GM18502 (cell line): ENCODE results near the gene CHRNE.
"Not testable (repeated sequence)": the region's sequence is repeated elsewhere in the genome, so short reads cannot be mapped to it uniquely, and the experiment has no call there.

Experiments
- ATAC-seq: cut with Tn5 transposase; IDR thresholded peaks from one replicate; pipeline ENCODE4 v1.9.1; 2021; ENCODE audit warnings: mild to moderate bottlenecking; ENCODE audit not compliant: unreplicated experiment, poor library complexity

Gene CHRNE

GRCh38 chr17:4858068-4858881, 44.6 kb downstream of the CHRNE start:
- no peak for ATAC-seq

DNA sequence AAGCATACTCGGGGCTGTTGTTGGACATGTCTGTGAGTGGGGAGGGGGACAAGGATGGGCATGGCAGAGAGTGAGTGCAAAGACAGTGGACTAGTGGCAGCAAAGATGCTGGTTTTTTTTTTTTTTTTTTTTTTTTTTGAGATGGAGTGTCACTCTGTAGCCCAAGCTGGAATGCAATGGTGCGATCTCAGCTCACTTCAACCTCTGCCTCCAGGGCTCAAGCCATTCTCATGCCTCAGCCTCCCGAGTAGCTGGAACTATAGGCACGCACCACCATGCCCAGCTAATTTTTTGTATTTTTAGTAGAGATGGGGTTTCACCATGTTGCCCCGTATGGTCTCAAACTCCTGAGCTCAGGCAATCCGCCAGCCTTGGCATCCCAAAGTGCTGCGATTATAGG, 45.6 kb downstream of the CHRNE start:
- ATAC-seq: not testable (repeated sequence)

GRCh38 chr17:4856937-4857314, 46.0 kb downstream of the CHRNE start:
- ATAC-seq: no peak

- ATAC-seq: no peak
These were observed 46.5 kb downstream of the CHRNE start for GRCh38 chr17:4856271-4856936.

- no peak for ATAC-seq
These were observed 48.7 kb downstream of the CHRNE start for GRCh38 chr17:4854111-4854681.

- no peak for ATAC-seq
These were observed 49.7 kb downstream of the CHRNE start for GRCh38 chr17:4853208-4853671.

GRCh38 chr17:4852567-4853207, 50.2 kb downstream of the CHRNE start:
- ATAC-seq: no peak

- no peak for ATAC-seq
These were observed 51.8 kb downstream of the CHRNE start for GRCh38 chr17:4851084-4851483.

DNA sequence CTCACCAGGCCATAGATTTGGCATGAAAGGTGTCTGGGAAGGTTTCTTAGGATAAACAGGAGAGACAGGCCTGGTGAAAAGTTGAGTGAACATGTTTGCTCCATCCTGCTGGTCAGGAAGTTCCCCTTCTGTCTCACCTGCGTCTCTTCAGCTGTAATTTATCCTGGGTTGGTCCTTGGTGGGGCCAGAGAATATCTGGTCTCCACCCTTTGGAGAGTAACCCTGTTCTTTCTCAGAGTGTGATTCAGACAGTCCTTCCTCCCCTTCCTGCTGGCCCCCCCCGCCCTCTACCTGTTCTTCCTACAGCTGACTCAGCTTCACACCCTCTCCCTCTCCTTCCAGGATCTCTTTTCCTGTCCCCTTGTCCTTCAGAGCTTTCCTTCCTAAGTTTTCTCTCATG, 52.7 kb downstream of the CHRNE start:
- no peak for ATAC-seq

- ATAC-seq: no peak
These were observed 53.8 kb downstream of the CHRNE start for GRCh38 chr17:4849011-4849536.
